Activated effector memory CD4-positive, alpha-beta T cell treated with Interleukin-2 at 50 U/mL for 16 hours (primary cell): Measurements from ENCODE around the gene LYRM4.

Experiments used
- DNase-seq: peaks from one replicate; pipeline ENCODE4 v3.0.0-alpha.2; 2020

The LYRM4 gene

GRCh38 chr6:5116243-5116991, 144.3 kb downstream of the LYRM4 start:
- DNase-seq, result no peak

- no peak for DNase-seq
These were observed 145.6 kb downstream of the LYRM4 start for GRCh38 chr6:5115168-5115567.

GRCh38 chr6:5113096-5113495, 147.7 kb downstream of the LYRM4 start:
- DNase-seq, result no peak

GRCh38 chr6:5112066-5112799, 148.5 kb downstream of the LYRM4 start:
- no peak for DNase-seq

- DNase-seq, result no peak
These were observed 149.1 kb downstream of the LYRM4 start for GRCh38 chr6:5111626-5112025.

GRCh38 chr6:5110246-5110645, 150.5 kb downstream of the LYRM4 start:
- DNase-seq, result no peak

- no peak for DNase-seq
These were observed 151.3 kb downstream of the LYRM4 start for GRCh38 chr6:5109436-5109835.

GRCh38 chr6:5108536-5109150, 152.1 kb downstream of the LYRM4 start:
- DNase-seq, result no peak

- DNase-seq, result no peak
These were observed 152.7 kb downstream of the LYRM4 start for GRCh38 chr6:5108068-5108467.

GRCh38 chr6:5107341-5107740, 153.4 kb downstream of the LYRM4 start:
- DNase-seq, result no peak

GRCh38 chr6:5105146-5105545, 155.6 kb downstream of the LYRM4 start:
- DNase-seq, result no peak

GRCh38 chr6:5104667-5105066, 156.1 kb downstream of the LYRM4 start:
- no peak for DNase-seq

GRCh38 chr6:5103250-5103649, 157.5 kb downstream of the LYRM4 start:
- DNase-seq, result no peak

- DNase-seq, result no peak
These were observed 158.3 kb downstream of the LYRM4 start for GRCh38 chr6:5102267-5102970.

GRCh38 chr6:5100806-5101205, 159.9 kb downstream of the LYRM4 start:
- no peak for DNase-seq

GRCh38 chr6:5099537-5099936, 161.2 kb downstream of the LYRM4 start:
- DNase-seq, result no peak

- DNase-seq, result no peak
These were observed 162.1 kb downstream of the LYRM4 start for GRCh38 chr6:5098501-5099270.

- DNase-seq, result no peak
These were observed 164.3 kb downstream of the LYRM4 start for GRCh38 chr6:5096482-5096881.

GRCh38 chr6:5095236-5095635, 165.5 kb downstream of the LYRM4 start:
- DNase-seq, result no peak

GRCh38 chr6:5094327-5094726, 166.4 kb downstream of the LYRM4 start:
- DNase-seq, result no peak

- DNase-seq, result no peak
These were observed 167.3 kb downstream of the LYRM4 start for GRCh38 chr6:5093231-5094015.
